Adrenal gland (tissue), 5 donors: ENCODE measurements around the gene CD101.

Experiments
- POLR2A ChIP-seq, 2 donors: fragments of 450-650 bp; IDR thresholded peaks; one replicate each; pipeline ENCODE4 v1.6.1; 2017; ENCODE audit warnings: antibody characterized with exemption in 2 of 2, mild to moderate bottlenecking in 2 of 2, moderate library complexity in 1 of 2
- TF ChIP-seq, protein P1 (sequence below), 6 experiments: fragments of 450-650 bp in 4 of 6; fragments of 200-600 bp in 2 of 6; sonication (generic) in 1 of 6; IDR thresholded peaks; 1 replicate in 5 of 6; 2 replicates in 1 of 6; pipeline versions ENCODE4 v1.5.1 to v1.8.0; 2016 to 2021; ENCODE audit warnings: antibody characterized with exemption in 6 of 6, mild to moderate bottlenecking in 2 of 6, moderate library complexity in 1 of 6
- donor health status: DM: no; HTN: no; CAD: no.

DNA sequence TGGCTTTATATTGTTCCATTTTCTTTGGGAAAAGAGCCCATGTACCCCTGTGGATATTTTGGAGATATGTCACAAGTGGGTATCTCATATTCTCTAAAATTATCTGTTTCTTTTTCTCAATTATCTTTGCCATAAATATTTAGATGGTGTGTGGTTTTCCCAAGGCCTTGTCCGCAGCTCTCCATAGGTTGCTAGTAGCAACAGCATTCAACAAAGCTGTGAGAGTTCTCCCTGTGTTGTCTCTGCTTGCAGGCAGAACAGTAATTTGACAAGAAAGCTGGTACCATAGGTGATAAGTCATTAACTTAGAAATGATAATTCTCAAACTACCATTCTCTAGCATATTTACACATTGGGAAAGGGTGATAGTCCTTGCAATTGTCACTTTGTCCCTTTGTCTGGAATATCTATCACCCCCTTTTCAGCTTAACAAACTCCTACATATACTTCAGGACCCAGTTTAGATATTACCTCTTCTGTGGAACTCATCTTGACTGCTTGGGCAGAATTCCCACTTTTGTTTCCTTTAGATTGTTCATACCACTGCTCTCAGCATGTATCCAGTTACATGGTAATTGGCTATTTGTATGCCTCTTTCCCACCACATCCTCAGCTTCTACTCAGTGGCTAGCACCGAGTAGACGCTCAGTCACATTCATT lies 8.9 kb downstream of the CD101 start:
- no peak for TF ChIP-seq POLR2A (IDR thresholded peaks at IDR 0.05)
- TF ChIP-seq, protein P1, sequence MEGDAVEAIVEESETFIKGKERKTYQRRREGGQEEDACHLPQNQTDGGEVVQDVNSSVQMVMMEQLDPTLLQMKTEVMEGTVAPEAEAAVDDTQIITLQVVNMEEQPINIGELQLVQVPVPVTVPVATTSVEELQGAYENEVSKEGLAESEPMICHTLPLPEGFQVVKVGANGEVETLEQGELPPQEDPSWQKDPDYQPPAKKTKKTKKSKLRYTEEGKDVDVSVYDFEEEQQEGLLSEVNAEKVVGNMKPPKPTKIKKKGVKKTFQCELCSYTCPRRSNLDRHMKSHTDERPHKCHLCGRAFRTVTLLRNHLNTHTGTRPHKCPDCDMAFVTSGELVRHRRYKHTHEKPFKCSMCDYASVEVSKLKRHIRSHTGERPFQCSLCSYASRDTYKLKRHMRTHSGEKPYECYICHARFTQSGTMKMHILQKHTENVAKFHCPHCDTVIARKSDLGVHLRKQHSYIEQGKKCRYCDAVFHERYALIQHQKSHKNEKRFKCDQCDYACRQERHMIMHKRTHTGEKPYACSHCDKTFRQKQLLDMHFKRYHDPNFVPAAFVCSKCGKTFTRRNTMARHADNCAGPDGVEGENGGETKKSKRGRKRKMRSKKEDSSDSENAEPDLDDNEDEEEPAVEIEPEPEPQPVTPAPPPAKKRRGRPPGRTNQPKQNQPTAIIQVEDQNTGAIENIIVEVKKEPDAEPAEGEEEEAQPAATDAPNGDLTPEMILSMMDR (IDR thresholded peaks at IDR 0.05): no peak
